Fibroblast of the aortic adventitia (primary cell): ENCODE results near the gene OR7C2. TPM values are rescaled to one million over a fixed set of nuclear protein-coding genes. Genes with fewer than 3 reads are reported as not detected.

Source experiments
- DNase-seq: peaks from one replicate; pipeline ENCODE4 v3.0.0-alpha.2; 2010; ENCODE audit warnings: low read depth
- H3K4me3 ChIP-seq: 2 replicates; pipeline ENCODE4 v1.5.1; 2011; ENCODE audit warnings: low read depth, mild to moderate bottlenecking, control low read depth, low read length, moderate library complexity
- total RNA-seq: library from RNA; depleted of rRNA; stranded (reverse); fragments of >200 nt; gene quantifications from 2 replicates; pipeline ENCODE4 v1.2.3, GENCODE V29; 2012; ENCODE audit warnings: low replicate concordance
- TF ChIP-seq, protein P1 (sequence below): IDR thresholded peaks from 2 replicates; pipeline ENCODE4 v1.5.1; 2011; ENCODE audit warnings: mild to moderate bottlenecking, low read length, control low read depth, inconsistent platforms; ENCODE audit not compliant: insufficient read depth

Gene OR7C2
- total RNA-seq = not detected in 2 replicates

GRCh38 chr19:14941189-14941588 is at the start of gene OR7C2:
Gene OR7C2, plus strand, starts transcription at chr19:14941489. Its CDS starts 0 bp downstream, at chr19:14941489.
- TF ChIP-seq, protein P1, sequence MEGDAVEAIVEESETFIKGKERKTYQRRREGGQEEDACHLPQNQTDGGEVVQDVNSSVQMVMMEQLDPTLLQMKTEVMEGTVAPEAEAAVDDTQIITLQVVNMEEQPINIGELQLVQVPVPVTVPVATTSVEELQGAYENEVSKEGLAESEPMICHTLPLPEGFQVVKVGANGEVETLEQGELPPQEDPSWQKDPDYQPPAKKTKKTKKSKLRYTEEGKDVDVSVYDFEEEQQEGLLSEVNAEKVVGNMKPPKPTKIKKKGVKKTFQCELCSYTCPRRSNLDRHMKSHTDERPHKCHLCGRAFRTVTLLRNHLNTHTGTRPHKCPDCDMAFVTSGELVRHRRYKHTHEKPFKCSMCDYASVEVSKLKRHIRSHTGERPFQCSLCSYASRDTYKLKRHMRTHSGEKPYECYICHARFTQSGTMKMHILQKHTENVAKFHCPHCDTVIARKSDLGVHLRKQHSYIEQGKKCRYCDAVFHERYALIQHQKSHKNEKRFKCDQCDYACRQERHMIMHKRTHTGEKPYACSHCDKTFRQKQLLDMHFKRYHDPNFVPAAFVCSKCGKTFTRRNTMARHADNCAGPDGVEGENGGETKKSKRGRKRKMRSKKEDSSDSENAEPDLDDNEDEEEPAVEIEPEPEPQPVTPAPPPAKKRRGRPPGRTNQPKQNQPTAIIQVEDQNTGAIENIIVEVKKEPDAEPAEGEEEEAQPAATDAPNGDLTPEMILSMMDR = no peak
- no peak within 1 kb of the TSS for H3K4me3 ChIP-seq
- DNase-seq = no peak

- TF ChIP-seq, protein P1 = no peak
- no peak overlapping the region for H3K4me3 ChIP-seq
- peak; percentile 1 for DNase-seq
Observed at GRCh38 chr19:14901675-14902260, 39.5 kb upstream of the OR7C2 start.

GRCh38 chr19:14906711-14907110 is 34.6 kb upstream of the OR7C2 start:
- TF ChIP-seq, protein P1 = no peak
- no peak overlapping the region for H3K4me3 ChIP-seq
- no peak for DNase-seq

- no peak for DNase-seq
- TF ChIP-seq, protein P1 = no peak
- H3K4me3 ChIP-seq = no peak overlapping the region
Observed at GRCh38 chr19:14915116-14915515, 26.2 kb upstream of the OR7C2 start.

DNA sequence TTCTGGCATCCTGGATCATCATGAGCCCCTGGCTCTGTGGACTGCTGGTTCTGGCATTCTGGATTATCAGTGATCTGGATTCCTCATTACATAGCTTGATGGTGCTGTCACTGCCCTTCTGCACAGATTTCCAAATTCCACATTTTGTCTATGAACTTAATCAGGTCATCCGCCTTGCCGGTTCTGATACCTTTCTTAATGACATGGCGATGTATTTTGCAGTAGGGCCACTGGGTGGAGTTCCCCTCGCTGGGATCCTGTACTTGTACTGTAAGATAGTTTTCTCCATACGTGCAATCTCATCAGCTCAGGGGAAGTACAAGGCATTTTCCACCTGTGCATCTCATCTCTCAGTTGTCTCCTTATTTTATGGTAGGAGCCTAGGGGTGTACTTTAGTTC is 24.4 kb upstream of the OR7C2 start:
- TF ChIP-seq, protein P1 = no peak
- no peak overlapping the region for H3K4me3 ChIP-seq
- no peak for DNase-seq

GRCh38 chr19:14933506-14933905 is 7.8 kb upstream of the OR7C2 start:
- DNase-seq = no peak
- no peak overlapping the region for H3K4me3 ChIP-seq
- TF ChIP-seq, protein P1 = no peak

DNA sequence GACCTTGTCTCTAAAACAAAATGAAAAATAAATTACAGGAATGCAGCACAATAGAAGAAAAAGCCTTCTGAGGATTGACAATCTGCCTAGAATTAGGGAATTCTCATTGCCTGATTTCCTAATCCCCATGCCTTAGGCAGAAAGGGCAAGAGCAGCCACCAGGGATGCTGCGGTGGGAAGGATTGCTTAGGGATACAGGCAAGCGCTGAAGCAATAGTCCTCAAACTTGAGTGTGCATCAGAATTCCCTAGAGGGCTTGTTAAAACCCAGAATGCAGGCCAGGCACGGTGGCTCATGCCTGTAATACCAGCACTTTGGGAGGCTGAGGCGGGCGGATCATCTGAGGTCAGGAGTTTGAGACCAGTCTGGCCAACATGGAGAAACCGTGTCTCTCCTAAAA is 1.0 kb upstream of the OR7C2 start:
- TF ChIP-seq, protein P1 = no peak
- DNase-seq = no peak
- no peak overlapping the region for H3K4me3 ChIP-seq
